HepG2 (cell line): ENCODE measurements around the gene EGFL8. TPM values are rescaled to one million over a fixed set of nuclear protein-coding genes. Genes with fewer than 3 reads are reported as not detected.

ENCODE experiments used
- AGO1 ChIP-seq: fragments of 200-400 bp; formaldehyde crosslinking; IDR thresholded peaks from 2 replicates; pipeline ENCODE4 v1.6.1; 2017; ENCODE audit warnings: mild to moderate bottlenecking, low read depth, low read length, moderate library complexity; ENCODE audit not compliant: poor library complexity, severe bottlenecking
- GABPB1 ChIP-seq: IDR thresholded peaks from 2 replicates; pipeline ENCODE4 v1.6.1; 2016; ENCODE audit warnings: mild to moderate bottlenecking, missing genetic modification reagents, moderate library complexity, missing compliant biosample characterization
- HOXA9 ChIP-seq: sonication (generic); formaldehyde crosslinking; IDR thresholded peaks from 2 replicates; pipeline ENCODE4 v1.8.1; 2022; ENCODE audit warnings: missing genetic modification reagents, mild to moderate bottlenecking, moderate library complexity, borderline replicate concordance
- KAT8 ChIP-seq: IDR thresholded peaks from 2 replicates; pipeline ENCODE4 v1.6.1; 2016; ENCODE audit warnings: missing genetic modification reagents, missing compliant biosample characterization
- SP5 ChIP-seq: IDR thresholded peaks from 2 replicates; pipeline ENCODE4 v1.6.1; 2016; ENCODE audit warnings: low read depth, borderline replicate concordance
- SRSF1 ChIP-seq: fragments of 200-400 bp; formaldehyde crosslinking; optimal IDR thresholded peaks from 2 replicates; pipeline ENCODE3; 2017; ENCODE audit warnings: mild to moderate bottlenecking, low read depth, low read length, moderate library complexity
- TOE1 ChIP-seq: sonication (generic); formaldehyde crosslinking; IDR thresholded peaks from 2 replicates; pipeline ENCODE4 v1.4.0; 2020; ENCODE audit warnings: mild to moderate bottlenecking, missing genetic modification reagents
- ZFP90 ChIP-seq: sonication (generic); formaldehyde crosslinking; IDR thresholded peaks from 2 replicates; pipeline ENCODE4 v1.8.0; 2022; ENCODE audit warnings: missing genetic modification reagents, mild to moderate bottlenecking, inconsistent platforms, borderline replicate concordance
- ZNF296 ChIP-seq: sonication (generic); formaldehyde crosslinking; conservative IDR thresholded peaks from 2 replicates; pipeline ENCODE4 v1.5.0; 2020; ENCODE audit warnings: mild to moderate bottlenecking, missing genetic modification reagents
- ZNF350 ChIP-seq: sonication (generic); formaldehyde crosslinking; IDR thresholded peaks from 2 replicates; pipeline ENCODE4 v1.4.0; 2020; ENCODE audit warnings: mild to moderate bottlenecking, low read depth, missing genetic modification reagents, borderline replicate concordance
- ZNF564 ChIP-seq: sonication (generic); formaldehyde crosslinking; IDR thresholded peaks from 2 replicates; pipeline ENCODE4 v1.8.1; 2023; ENCODE audit warnings: mild to moderate bottlenecking, missing genetic modification reagents
- ZSCAN22 ChIP-seq: sonication (generic); formaldehyde crosslinking; IDR thresholded peaks from 2 replicates; pipeline ENCODE4 v1.4.0; 2020; ENCODE audit warnings: mild to moderate bottlenecking, missing genetic modification reagents
- polyA plus RNA-seq, 8 experiments: library from polyadenylated mRNA; depleted of rRNA in 3 of 8; stranded (reverse) in 7 of 8; unstranded in 1 of 8; fragments of >200 nt; fragmentation: Illumina TruSeq in 4 of 8; extraction: Trizol in 4 of 8; gene quantifications; 2 replicates each; pipeline versions ENCODE4 v1.2.1 to v1.2.3, GENCODE V29; 2011 to 2016; ENCODE audit warnings: low read depth in 4 of 8, missing spikeins in 1 of 8, mixed read lengths in 1 of 8; ENCODE audit not compliant: insufficient read depth in 1 of 8
- total RNA-seq, 5 experiments: library from RNA; depleted of rRNA; stranded (reverse); fragments of >200 nt; fragmentation: Illumina TruSeq; extraction: Trizol; gene quantifications; 2 replicates each; pipeline ENCODE4 v1.2.3, GENCODE V29; 2016; ENCODE audit warnings: low read depth in 1 of 5
- TF ChIP-seq, protein P1 (sequence below): sonication (generic); IDR thresholded peaks from 2 replicates; pipeline ENCODE4 v1.6.1; 2016; ENCODE audit warnings: low read depth, borderline replicate concordance
- TF ChIP-seq, protein P2 (sequence below): IDR thresholded peaks from 2 replicates; pipeline ENCODE4 v1.6.1; 2016; ENCODE audit warnings: missing compliant biosample characterization, missing genetic modification reagents, borderline replicate concordance
- TF ChIP-seq, protein P3 (sequence below): sonication (generic); formaldehyde crosslinking; IDR thresholded peaks from 2 replicates; pipeline ENCODE4 v1.8.0; 2022; ENCODE audit warnings: missing genetic modification reagents, mild to moderate bottlenecking, moderate library complexity, borderline replicate concordance
- TF ChIP-seq, protein P4 (sequence below): sonication (generic); formaldehyde crosslinking; IDR thresholded peaks from 2 replicates; pipeline ENCODE4 v1.8.1; 2023; ENCODE audit warnings: mild to moderate bottlenecking, moderate library complexity, missing genetic modification reagents
- TF ChIP-seq, protein P5 (sequence below): sonication (generic); formaldehyde crosslinking; conservative IDR thresholded peaks from 2 replicates; pipeline ENCODE4 v1.4.0; 2020; ENCODE audit warnings: missing genetic modification reagents
- TF ChIP-seq, protein P6 (sequence below): IDR thresholded peaks from 2 replicates; pipeline ENCODE4 v1.6.1; 2016; ENCODE audit warnings: low read depth, control low read depth

EGFL8 gene
- total and polyA plus RNA-seq, 2 of the 13 experiments (the other 11 are each of a cell fraction or from before 2014, with no cell fraction given): 10.0 to 11.5 TPM

DNA sequence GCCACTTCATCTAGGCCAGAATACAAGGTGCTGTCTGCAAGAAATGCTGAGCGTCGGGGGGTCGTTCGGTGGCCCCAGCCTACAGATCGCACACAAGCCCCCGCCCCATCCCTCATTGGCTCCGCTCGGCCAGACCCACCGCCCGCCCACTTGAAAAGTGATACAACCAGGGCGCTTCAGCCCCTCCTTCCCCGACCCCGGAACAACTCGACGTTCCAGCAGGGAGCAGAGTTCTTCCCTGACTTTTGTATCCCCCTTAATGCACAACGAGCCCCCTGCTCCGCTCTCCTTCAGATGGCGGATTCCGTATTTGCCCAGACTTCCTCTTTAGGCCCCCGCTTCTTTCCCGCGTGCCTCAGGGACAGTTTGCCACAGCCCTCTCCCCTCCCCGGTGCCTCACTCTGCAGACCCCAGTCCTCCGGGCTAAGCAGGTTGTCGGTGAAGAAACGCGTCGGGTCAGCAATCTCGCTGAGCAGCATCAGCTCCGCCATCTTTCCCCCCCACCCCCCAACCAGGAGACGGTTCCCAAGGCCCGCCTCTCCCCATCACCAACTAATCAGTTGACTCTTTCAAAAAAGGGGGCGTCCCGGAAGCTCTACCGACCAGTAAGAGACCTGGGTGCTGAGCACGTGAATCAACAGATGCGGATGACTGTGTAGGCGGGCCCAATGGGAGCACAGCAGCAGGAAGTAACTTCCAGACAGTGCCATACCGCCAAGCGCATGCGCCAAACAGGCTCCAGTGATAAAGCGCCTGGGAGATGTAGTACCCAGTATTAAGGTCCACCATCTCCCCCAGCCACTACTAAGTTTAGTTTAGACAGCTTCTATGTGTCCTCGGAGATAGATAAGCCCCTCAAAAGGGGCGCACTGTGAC lies 36.4 kb upstream of the EGFL8 start, which contains the start of gene ATF6B (continued):
- TF ChIP-seq ZFP90 (CRISPR knock-in tag) (no peak), TOE1 (no peak), GABPB1 (CRISPR knock-in tag) (peak; percentile 73), ZNF296 (CRISPR knock-in tag) (no peak), SRSF1 (no peak), HOXA9 (CRISPR knock-in tag) (no peak), SP5 (CRISPR knock-in tag) (no peak), ZNF564 (CRISPR knock-in tag) (no peak), AGO1 (no peak), KAT8 (CRISPR knock-in tag) (peak; percentile 83), ZSCAN22 (no peak), ZNF350 (no peak)
- TF ChIP-seq, protein P1, sequence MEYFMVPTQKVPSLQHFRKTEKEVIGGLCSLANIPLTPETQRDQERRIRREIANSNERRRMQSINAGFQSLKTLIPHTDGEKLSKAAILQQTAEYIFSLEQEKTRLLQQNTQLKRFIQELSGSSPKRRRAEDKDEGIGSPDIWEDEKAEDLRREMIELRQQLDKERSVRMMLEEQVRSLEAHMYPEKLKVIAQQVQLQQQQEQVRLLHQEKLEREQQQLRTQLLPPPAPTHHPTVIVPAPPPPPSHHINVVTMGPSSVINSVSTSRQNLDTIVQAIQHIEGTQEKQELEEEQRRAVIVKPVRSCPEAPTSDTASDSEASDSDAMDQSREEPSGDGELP: peak; percentile 74; the same call in 1 of the 2 replicates
- TF ChIP-seq, protein P2, sequence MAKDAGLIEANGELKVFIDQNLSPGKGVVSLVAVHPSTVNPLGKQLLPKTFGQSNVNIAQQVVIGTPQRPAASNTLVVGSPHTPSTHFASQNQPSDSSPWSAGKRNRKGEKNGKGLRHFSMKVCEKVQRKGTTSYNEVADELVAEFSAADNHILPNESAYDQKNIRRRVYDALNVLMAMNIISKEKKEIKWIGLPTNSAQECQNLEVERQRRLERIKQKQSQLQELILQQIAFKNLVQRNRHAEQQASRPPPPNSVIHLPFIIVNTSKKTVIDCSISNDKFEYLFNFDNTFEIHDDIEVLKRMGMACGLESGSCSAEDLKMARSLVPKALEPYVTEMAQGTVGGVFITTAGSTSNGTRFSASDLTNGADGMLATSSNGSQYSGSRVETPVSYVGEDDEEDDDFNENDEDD: 0 out of 2 replicates have a peak, but pooled peaks have one; percentile 32
- TF ChIP-seq, protein P3, sequence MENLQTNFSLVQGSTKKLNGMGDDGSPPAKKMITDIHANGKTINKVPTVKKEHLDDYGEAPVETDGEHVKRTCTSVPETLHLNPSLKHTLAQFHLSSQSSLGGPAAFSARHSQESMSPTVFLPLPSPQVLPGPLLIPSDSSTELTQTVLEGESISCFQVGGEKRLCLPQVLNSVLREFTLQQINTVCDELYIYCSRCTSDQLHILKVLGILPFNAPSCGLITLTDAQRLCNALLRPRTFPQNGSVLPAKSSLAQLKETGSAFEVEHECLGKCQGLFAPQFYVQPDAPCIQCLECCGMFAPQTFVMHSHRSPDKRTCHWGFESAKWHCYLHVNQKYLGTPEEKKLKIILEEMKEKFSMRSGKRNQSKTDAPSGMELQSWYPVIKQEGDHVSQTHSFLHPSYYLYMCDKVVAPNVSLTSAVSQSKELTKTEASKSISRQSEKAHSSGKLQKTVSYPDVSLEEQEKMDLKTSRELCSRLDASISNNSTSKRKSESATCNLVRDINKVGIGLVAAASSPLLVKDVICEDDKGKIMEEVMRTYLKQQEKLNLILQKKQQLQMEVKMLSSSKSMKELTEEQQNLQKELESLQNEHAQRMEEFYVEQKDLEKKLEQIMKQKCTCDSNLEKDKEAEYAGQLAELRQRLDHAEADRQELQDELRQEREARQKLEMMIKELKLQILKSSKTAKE: no peak
- TF ChIP-seq, protein P4, sequence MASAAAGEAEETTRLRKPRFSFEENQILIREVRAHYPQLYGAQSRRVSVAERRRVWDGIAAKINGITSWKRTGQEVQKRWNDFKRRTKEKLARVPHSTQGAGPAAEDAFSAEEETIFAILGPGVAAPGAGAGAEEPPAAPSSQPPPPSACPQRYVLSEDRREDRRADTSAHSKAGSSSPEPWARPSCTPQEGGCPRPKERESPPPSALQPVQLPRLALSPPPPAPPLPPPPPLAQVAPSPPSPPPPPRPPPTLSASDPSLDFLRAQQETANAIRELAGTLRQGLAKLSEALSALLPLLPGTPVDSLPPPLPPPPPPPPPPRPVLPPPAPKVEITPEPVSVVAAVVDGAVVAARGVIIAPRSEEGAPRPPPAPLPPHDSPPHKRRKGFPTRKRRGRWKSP (CRISPR knock-in tag): 0 out of 2 replicates have a peak, but pooled peaks have one; percentile 54
- TF ChIP-seq, protein P5, sequence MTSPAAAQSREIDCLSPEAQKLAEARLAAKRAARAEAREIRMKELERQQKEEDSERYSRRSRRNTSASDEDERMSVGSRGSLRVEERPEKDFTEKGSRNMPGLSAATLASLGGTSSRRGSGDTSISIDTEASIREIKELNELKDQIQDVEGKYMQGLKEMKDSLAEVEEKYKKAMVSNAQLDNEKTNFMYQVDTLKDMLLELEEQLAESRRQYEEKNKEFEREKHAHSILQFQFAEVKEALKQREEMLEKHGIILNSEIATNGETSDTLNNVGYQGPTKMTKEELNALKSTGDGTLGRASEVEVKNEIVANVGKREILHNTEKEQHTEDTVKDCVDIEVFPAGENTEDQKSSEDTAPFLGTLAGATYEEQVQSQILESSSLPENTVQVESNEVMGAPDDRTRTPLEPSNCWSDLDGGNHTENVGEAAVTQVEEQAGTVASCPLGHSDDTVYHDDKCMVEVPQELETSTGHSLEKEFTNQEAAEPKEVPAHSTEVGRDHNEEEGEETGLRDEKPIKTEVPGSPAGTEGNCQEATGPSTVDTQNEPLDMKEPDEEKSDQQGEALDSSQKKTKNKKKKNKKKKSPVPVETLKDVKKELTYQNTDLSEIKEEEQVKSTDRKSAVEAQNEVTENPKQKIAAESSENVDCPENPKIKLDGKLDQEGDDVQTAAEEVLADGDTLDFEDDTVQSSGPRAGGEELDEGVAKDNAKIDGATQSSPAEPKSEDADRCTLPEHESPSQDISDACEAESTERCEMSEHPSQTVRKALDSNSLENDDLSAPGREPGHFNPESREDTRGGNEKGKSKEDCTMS (CRISPR knock-in tag): no peak
- TF ChIP-seq, protein P6, sequence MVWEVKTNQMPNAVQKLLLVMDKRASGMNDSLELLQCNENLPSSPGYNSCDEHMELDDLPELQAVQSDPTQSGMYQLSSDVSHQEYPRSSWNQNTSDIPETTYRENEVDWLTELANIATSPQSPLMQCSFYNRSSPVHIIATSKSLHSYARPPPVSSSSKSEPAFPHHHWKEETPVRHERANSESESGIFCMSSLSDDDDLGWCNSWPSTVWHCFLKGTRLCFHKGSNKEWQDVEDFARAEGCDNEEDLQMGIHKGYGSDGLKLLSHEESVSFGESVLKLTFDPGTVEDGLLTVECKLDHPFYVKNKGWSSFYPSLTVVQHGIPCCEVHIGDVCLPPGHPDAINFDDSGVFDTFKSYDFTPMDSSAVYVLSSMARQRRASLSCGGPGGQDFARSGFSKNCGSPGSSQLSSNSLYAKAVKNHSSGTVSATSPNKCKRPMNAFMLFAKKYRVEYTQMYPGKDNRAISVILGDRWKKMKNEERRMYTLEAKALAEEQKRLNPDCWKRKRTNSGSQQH (CRISPR knock-in tag): no peak
